ENCODE data around the gene ACTG2. TPM values are rescaled to one million over a fixed set of nuclear protein-coding genes. Genes with fewer than 3 reads are reported as not detected.
A peak's percentile ranks its signal among the peaks of the same experiment; 100 is the strongest.

The ACTG2 gene
- polyA plus RNA-seq (ENCODE audit: low read depth in 6 of 6), result not detected

DNA sequence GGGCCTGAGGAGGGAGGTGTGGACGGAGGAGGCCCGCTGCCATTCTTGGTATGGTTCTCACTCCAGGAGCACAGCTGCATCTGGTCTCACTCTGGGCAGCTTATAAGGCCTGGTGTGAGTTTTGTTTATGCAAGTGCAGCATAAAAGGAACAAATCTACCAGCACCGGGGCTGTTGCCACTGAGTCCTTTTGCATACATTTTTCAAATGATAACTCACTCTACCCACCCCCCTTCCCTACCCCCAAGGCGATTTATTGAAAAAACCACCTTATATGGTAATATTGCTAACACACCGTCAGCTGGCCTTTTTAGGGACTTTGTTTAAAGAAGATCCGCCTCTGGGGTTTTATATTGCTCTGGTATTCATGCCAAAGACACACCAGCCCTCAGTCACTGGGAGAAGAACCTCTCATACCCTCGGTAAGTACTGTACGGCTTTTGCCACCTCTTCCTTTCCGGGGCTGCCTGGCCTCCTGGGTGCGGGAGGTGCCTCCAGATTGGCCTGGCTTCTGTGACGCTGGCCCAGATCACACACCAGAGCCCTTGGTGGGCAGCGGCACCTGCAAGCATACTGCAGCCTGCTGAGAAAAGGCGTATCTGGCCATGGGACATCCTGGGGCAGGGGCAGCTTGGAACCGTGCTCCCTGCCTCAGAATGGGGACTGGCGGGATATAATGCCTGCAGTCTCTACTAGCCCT is at the start of gene ACTG2:
TSS of gene ACTG2 (plus strand) at position 378 of the 699 bp plus-strand sequence. CDS start 8,304 bp downstream, outside the sequence.
- H3K27ac Mint-ChIP-seq, result peak within 1 kb of the TSS in 2 of 6 donors; percentile 25 to 83
- ATAC-seq (ENCODE audit: low read depth in 2 of 2) (no peak), DNase-seq (no peak)
- H3K36me3 Mint-ChIP-seq, result no peaks in the 10 kb centered on the region
- H3K27me3 Mint-ChIP-seq, result peaks cover 4 to 15% (median 14%) of the 10 kb centered on the region in 3 donors
- no peak within 1 kb of the TSS for H3K4me3 Mint-ChIP-seq
- H3K9me3 Mint-ChIP-seq, result no peaks in the 10 kb centered on the region
- peaks cover 4 to 12% (median 6%) of the 10 kb centered on the region in 3 donors for H3K4me1 Mint-ChIP-seq

DNA sequence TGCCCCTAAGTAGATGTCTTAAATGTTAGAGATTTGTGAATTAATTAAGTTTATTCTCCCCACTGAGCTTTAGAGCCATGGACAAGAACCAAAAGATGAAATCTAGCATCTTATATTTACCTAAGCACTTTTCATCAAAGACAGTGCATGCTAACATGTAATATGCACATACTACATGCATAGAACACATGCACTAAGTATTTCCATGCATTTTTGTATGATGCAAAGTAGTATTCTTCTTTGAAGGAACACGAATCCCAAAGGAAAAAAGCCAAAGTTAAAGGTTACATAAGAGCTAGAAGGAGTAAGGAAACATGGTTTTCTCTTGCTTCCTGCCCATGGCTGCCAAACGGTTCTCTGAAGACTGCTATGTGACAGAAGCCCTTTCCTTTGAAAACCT is 48.7 kb upstream of the ACTG2 start:
- ATAC-seq (ENCODE audit: low read depth in 2 of 2) (no peak), DNase-seq (no peak)
- Mint-ChIP-seq H3K27me3 (no peaks in the 10 kb centered on the region), H3K4me3 (no peak overlapping the region), H3K4me1 (peaks cover 0 to 4% (median 0%) of the 10 kb centered on the region in 3 donors), H3K36me3 (peaks cover 14 to 21% of the 10 kb centered on the region in 2 donors), H3K9me3 (no peaks in the 10 kb centered on the region), H3K27ac (no peak overlapping the region)

DNA sequence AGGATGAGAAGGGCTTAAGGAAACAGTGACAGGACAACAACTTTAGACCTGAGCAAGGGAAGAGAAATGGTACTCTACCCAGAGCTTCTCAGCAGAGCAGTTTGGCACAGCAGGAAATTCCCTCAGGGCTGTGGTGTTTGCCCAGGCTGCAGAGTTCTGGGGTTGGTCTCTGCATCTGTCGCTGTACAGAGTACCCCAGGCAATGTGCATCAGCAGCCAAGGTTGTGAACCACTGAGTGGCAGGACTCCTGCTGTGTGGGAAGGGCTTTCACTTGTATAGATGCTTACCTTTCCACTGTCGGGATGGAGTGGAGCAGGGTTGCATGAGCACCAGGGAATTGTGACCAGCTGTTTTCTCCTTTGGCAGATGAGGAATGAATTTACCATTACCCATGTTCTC is 42.8 kb upstream of the ACTG2 start:
- H3K9me3 Mint-ChIP-seq, result no peaks in the 10 kb centered on the region
- DNase-seq, result no peak
- peaks cover 19 to 23% of the 10 kb centered on the region in 2 donors for H3K36me3 Mint-ChIP-seq
- H3K27ac Mint-ChIP-seq, result no peak overlapping the region
- no peak for ATAC-seq (ENCODE audit: low read depth in 2 of 2)
- H3K4me3 Mint-ChIP-seq, result no peak overlapping the region
- H3K27me3 Mint-ChIP-seq, result no peaks in the 10 kb centered on the region
- peaks cover 0 to 6% (median 0%) of the 10 kb centered on the region in 3 donors for H3K4me1 Mint-ChIP-seq

GRCh38 chr2:73851274-73851673 is 41.5 kb upstream of the ACTG2 start:
- Mint-ChIP-seq H3K9me3 (no peaks in the 10 kb centered on the region), H3K36me3 (peaks cover 25 to 33% of the 10 kb centered on the region in 2 donors)

GRCh38 chr2:73852020-73852419 is 40.8 kb upstream of the ACTG2 start:
- H3K27ac Mint-ChIP-seq, result no peak overlapping the region
- DNase-seq (no peak), ATAC-seq (ENCODE audit: low read depth in 2 of 2) (no peak)
- no peaks in the 10 kb centered on the region for H3K27me3 Mint-ChIP-seq
- peaks cover 5 to 11% (median 7%) of the 10 kb centered on the region in 3 donors for H3K4me1 Mint-ChIP-seq
- no peak overlapping the region for H3K4me3 Mint-ChIP-seq
- H3K9me3 Mint-ChIP-seq, result no peaks in the 10 kb centered on the region
- H3K36me3 Mint-ChIP-seq, result peaks cover 22 to 38% of the 10 kb centered on the region in 2 donors

More at GRCh38 chr2:73851274-73851673, 41.5 kb upstream of the ACTG2 start:
- Mint-ChIP-seq H3K4me1 (peaks cover 0 to 6% (median under 1%) of the 10 kb centered on the region in 3 donors), H3K4me3 (no peak overlapping the region), H3K27me3 (no peaks in the 10 kb centered on the region), H3K27ac (peak overlapping the region in 1 of 6 donors; percentile 74)
- no peak for DNase-seq
- ATAC-seq (ENCODE audit: low read depth in 2 of 2), result peak in 1 of 2 donors; percentile 36

DNA sequence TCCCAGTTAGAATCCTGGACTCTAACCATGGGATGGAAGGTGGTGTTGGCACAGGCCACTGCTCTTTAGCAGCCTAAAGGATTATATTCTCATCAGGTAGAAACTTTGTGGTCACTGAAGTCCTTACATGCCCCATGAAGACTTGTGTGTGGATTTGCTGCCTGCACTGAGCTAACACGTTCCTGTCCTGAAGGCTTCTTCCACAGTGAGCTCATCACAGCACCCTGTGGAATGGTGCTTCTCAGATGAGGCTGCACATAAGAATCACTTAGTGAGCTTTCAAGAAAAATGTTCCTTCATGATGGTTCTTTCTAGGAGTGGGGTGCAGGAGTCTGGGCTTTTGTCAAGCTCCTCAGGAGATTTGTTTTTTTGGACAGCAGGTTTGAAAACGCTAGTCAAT is 37.3 kb upstream of the ACTG2 start:
- Mint-ChIP-seq H3K27me3 (no peaks in the 10 kb centered on the region), H3K36me3 (peaks cover 31 to 38% of the 10 kb centered on the region in 2 donors), H3K4me1 (peaks cover 8 to 11% (median 9%) of the 10 kb centered on the region in 3 donors), H3K9me3 (no peaks in the 10 kb centered on the region), H3K27ac (peak overlapping the region in 2 of 6 donors; percentile 29 to 62), H3K4me3 (no peak overlapping the region)
- DNase-seq (no peak), ATAC-seq (ENCODE audit: low read depth in 2 of 2) (no peak)

- no peak for ATAC-seq (ENCODE audit: low read depth in 2 of 2)
- H3K27me3 Mint-ChIP-seq, result no peaks in the 10 kb centered on the region
- H3K36me3 Mint-ChIP-seq, result peaks cover 32 to 42% of the 10 kb centered on the region in 2 donors
- DNase-seq, result no peak
- no peak overlapping the region for H3K4me3 Mint-ChIP-seq
- no peak overlapping the region for H3K27ac Mint-ChIP-seq
- H3K9me3 Mint-ChIP-seq, result no peaks in the 10 kb centered on the region
- H3K4me1 Mint-ChIP-seq, result peaks cover 8 to 9% (median 9%) of the 10 kb centered on the region in 3 donors
Measured at GRCh38 chr2:73856214-73856613, 36.6 kb upstream of the ACTG2 start.

DNA sequence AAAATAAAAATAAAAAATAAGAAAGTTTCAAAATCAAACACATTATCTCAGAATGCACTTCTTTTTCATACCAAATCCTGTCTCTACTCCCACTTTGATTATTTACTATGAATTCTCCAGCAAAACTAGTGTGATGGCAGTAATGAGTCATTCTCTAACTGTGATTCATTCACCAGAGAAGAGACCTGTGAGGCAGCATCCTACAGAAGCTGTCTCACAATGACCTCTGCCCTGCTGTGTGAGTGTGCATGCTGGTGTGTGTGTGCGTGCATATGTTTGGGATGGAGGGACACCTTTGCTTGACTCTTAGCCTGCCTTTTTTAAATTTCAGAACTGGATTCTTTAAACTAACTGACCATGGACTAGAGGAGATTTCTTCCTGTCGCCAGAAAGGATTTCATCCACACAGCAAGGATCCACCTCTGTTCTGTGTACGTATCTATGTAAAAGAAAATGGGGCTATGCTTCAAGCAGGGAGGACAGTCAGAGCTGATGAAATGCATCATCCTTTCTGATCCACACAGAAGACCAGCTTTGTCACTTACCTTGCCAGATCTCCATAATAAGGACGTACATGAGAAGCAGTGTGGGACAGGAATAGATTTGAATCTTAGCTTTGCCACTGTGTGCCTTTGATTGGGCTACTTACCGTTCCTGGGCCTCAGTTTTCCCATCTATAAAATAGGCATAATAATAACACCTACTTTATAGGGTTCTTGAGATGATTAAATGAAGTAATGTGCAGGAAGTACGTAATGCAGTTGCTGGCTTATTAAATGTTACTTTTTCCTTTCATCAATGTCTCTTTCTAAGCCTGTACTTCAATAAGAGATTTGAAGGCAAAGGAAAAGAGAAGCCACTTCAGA is 32.9 kb upstream of the ACTG2 start:
- H3K27me3 Mint-ChIP-seq, result no peaks in the 10 kb centered on the region
- H3K27ac Mint-ChIP-seq, result no peak overlapping the region
- DNase-seq (no peak), ATAC-seq (ENCODE audit: low read depth in 2 of 2) (no peak)
- no peaks in the 10 kb centered on the region for H3K9me3 Mint-ChIP-seq
- H3K36me3 Mint-ChIP-seq, result peaks cover 54 to 61% of the 10 kb centered on the region in 2 donors
- H3K4me3 Mint-ChIP-seq, result no peak overlapping the region
- peaks cover 6 to 13% (median 8%) of the 10 kb centered on the region in 3 donors for H3K4me1 Mint-ChIP-seq

- H3K27ac Mint-ChIP-seq, result peak overlapping the region in 1 of 6 donors; percentile 88
- no peak overlapping the region for H3K4me3 Mint-ChIP-seq
- peaks cover 32 to 55% of the 10 kb centered on the region in 2 donors for H3K36me3 Mint-ChIP-seq
- H3K27me3 Mint-ChIP-seq, result no peaks in the 10 kb centered on the region
- no peaks in the 10 kb centered on the region for H3K9me3 Mint-ChIP-seq
- ATAC-seq (ENCODE audit: low read depth in 2 of 2) (no peak), DNase-seq (no peak)
- peaks cover 0 to 4% (median 0%) of the 10 kb centered on the region in 3 donors for H3K4me1 Mint-ChIP-seq
Measured at GRCh38 chr2:73862987-73863386, 29.8 kb upstream of the ACTG2 start.

DNA sequence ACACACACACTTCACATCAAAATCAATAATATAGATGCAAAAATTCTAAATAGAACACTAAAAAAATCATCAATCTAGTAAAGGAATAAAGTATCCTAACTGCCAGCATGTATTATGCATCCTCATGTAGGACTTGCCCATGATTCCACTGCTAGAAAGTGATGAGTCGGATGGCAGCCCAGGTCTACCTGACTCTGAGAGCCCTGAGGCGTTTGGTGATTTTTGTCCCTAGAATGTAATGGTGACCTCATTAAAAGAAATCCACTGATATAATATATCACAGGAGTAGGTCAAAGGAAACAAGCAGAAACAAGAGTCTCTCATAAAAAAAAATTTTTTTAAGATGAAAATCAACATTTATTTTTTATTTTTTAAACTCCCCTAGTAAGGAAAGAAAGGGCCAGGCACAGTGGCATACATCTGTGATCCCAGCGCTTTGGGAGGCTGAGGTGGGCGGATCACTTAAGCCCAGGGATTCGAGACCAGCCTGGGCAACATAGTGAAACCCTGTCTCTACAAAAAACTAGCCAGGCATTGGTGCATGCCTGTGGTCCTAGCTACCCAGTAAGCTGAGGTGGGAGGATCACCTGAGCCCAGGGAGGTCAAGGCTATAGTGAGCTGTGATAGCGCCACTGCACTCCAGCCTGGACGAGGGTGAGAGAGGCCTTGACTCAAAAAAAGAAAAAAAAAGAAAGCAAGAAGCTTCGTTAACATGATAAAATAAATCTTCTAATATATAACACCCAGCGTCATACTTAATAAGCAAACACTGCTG is 24.4 kb upstream of the ACTG2 start:
- Mint-ChIP-seq H3K27ac (peak overlapping the region in 1 of 6 donors; percentile 41), H3K9me3 (no peaks in the 10 kb centered on the region), H3K4me1 (peaks cover 0 to 4% (median 0%) of the 10 kb centered on the region in 3 donors), H3K4me3 (no peak overlapping the region), H3K27me3 (no peaks in the 10 kb centered on the region), H3K36me3 (peaks cover 13 to 30% of the 10 kb centered on the region in 2 donors)
- no peak for ATAC-seq (ENCODE audit: low read depth in 2 of 2)
- DNase-seq, result no peak

DNA sequence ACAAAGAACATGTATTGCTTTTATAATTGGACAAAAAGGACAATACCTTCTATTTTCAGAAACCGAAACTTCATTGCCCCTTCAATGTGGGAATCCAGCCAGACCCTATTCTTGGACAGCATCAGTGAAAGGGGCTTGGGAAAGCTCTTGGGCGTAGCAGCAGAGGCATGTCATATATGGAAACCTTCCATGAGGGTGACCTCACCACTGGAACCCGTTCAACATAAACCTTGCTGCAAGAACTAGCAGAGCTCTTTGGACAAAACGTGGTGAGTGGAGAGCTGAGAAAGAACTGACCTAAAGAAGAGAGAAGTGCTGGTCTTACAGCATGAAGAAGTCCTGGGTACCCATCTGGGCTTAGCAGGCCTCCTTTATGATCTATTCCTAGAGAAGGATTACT is 22.7 kb upstream of the ACTG2 start:
- no peak for DNase-seq
- Mint-ChIP-seq H3K4me3 (no peak overlapping the region), H3K27ac (no peak overlapping the region), H3K9me3 (no peaks in the 10 kb centered on the region), H3K36me3 (peaks cover 0 to 16% of the 10 kb centered on the region in 2 donors), H3K4me1 (no peaks in the 10 kb centered on the region), H3K27me3 (no peaks in the 10 kb centered on the region)
- no peak for ATAC-seq (ENCODE audit: low read depth in 2 of 2)

- Mint-ChIP-seq H3K36me3 (no peaks in the 10 kb centered on the region), H3K4me3 (no peak overlapping the region), H3K4me1 (peaks cover 0 to 7% (median 4%) of the 10 kb centered on the region in 3 donors), H3K27ac (peak overlapping the region in 1 of 6 donors; percentile 35), H3K9me3 (peaks cover 0 to 2% (median 0%) of the 10 kb centered on the region in 7 donors), H3K27me3 (peaks cover 0 to 10% (median 5%) of the 10 kb centered on the region in 3 donors)
- peak; percentile 35 to 56 for ATAC-seq (ENCODE audit: low read depth in 2 of 2)
- no peak for DNase-seq
Measured at GRCh38 chr2:73877071-73877802, 15.6 kb upstream of the ACTG2 start.

All from naive B cell (primary cell).